ENCODE results near the gene CPT2.
"Not testable (repeated sequence)": the region's sequence is repeated elsewhere in the genome, so short reads cannot be mapped to it uniquely, and the experiment has no call there.

CPT2 gene

GRCh38 chr1:53182716-53183094, 13.9 kb upstream of the CPT2 start:
- H3K27me3 ChIP-seq: no peaks in the 10 kb centered on the region
- H3K4me3 ChIP-seq: no peak overlapping the region
- no peaks in the 10 kb centered on the region for H3K36me3 ChIP-seq
- H3K27ac ChIP-seq: no peak overlapping the region
- no peak for DNase-seq
- TF ChIP-seq CTCF (IDR thresholded peaks at IDR 0.05): no peak
- H3K4me1 ChIP-seq: peaks cover 0 to 8% (median 4%) of the 10 kb centered on the region in 4 donors
- intact Hi-C loops (cut with DNase I; ENCODE audit: low total_unique reads): loop anchor here (10.0 kb wide), 1 partner anchor 458 kb away; the partner anchor contains the start of gene ZYG11B
- H3K9me3 ChIP-seq: no peaks in the 10 kb centered on the region

- Histone ChIP-seq H3K4me1 (peaks cover 0 to 8% (median 4%) of the 10 kb centered on the region in 4 donors), H3K27me3 (no peaks in the 10 kb centered on the region), H3K36me3 (no peaks in the 10 kb centered on the region), H3K9me3 (no peaks in the 10 kb centered on the region), H3K27ac (no peak overlapping the region), H3K4me3 (no peak overlapping the region)
- intact Hi-C loops (cut with DNase I; ENCODE audit: low total_unique reads): loop anchor here (10.0 kb wide), 1 partner anchor 459 kb away; the partner anchor contains the start of gene ZYG11B
- TF ChIP-seq CTCF (IDR thresholded peaks at IDR 0.05): no peak
- peak in 1 of 2 donors; percentile 39 for DNase-seq
These were observed 13.3 kb upstream of the CPT2 start for GRCh38 chr1:53183095-53183990.

GRCh38 chr1:53185955-53186297, 10.7 kb upstream of the CPT2 start:
- peak in 1 of 2 experiments; percentile 3 for TF ChIP-seq CTCF (IDR thresholded peaks at IDR 0.05)
- intact Hi-C loops (cut with DNase I; ENCODE audit: low total_unique reads): loop anchor here (10.0 kb wide), 1 partner anchor 461 kb away; the partner anchor contains the start of gene ZYG11B
- not testable (repeated sequence) for H3K9me3 ChIP-seq, H3K27ac ChIP-seq, H3K4me3 ChIP-seq, H3K36me3 ChIP-seq, H3K27me3 ChIP-seq, H3K4me1 ChIP-seq, DNase-seq

- intact Hi-C loops (cut with DNase I; ENCODE audit: low total_unique reads): loop anchor here (10.0 kb wide), 1 partner anchor 462 kb away; the partner anchor contains the start of gene ZYG11B
- DNase-seq: no peak
- Histone ChIP-seq H3K4me1 (peaks cover 0 to 8% (median 4%) of the 10 kb centered on the region in 4 donors), H3K27ac (no peak overlapping the region), H3K36me3 (no peaks in the 10 kb centered on the region), H3K4me3 (no peak overlapping the region), H3K9me3 (no peaks in the 10 kb centered on the region), H3K27me3 (no peaks in the 10 kb centered on the region)
- TF ChIP-seq CTCF (IDR thresholded peaks at IDR 0.05): no peak
These were observed 10.1 kb upstream of the CPT2 start for GRCh38 chr1:53186533-53186932.

- TF ChIP-seq CTCF (IDR thresholded peaks at IDR 0.05): no peak
- intact Hi-C loops (cut with DNase I; ENCODE audit: low total_unique reads): loop anchor here (10.0 kb wide), 1 partner anchor 463 kb away; the partner anchor contains the start of gene ZYG11B
- Histone ChIP-seq H3K27me3 (no peaks in the 10 kb centered on the region), H3K4me3 (no peak overlapping the region), H3K36me3 (no peaks in the 10 kb centered on the region), H3K9me3 (no peaks in the 10 kb centered on the region), H3K27ac (no peak overlapping the region), H3K4me1 (peaks cover 0 to 1% (median under 1%) of the 10 kb centered on the region in 4 donors)
- DNase-seq: no peak
These were observed 9.2 kb upstream of the CPT2 start for GRCh38 chr1:53187401-53187800.
